HepG2 (cell line): ENCODE data around the gene WWTR1. TPM values are rescaled to one million over a fixed set of nuclear protein-coding genes. Genes with fewer than 3 reads are reported as not detected.
A peak's percentile ranks its signal among the peaks of the same experiment; 100 is the strongest.

ENCODE experiments used
- ATAC-seq: fragments of 200-7000 bp; cut with Tn5 transposase; 3 replicates; pipeline ENCODE4 v1.9.1; 2020; ENCODE audit warnings: mild to moderate bottlenecking, moderate library complexity
- BruUV-seq: library from RNA; stranded (reverse); fragments of 400-500 nt; replicated peaks from 2 replicates; lab custom pipeline; 2021; lab: Mats Ljungman, UMichigan
- CTCF ChIA-PET: fragments of 300-600 bp; formaldehyde crosslinking; extraction: SDS; loops from one replicate; lab custom pipeline; 2021; ENCODE audit warnings: low total read pairs, inconsistent platforms, low intra/inter-chr PET ratio; lab: Yijun Ruan, JAX
- POLR2A ChIA-PET: fragments of 350-600 bp; sonication (Branson Sonifier 250); formaldehyde crosslinking; loops from one replicate; lab custom pipeline; 2020; ENCODE audit warnings: antibody characterized with exemption, inconsistent platforms; lab: Yijun Ruan, JAX
- DNase-seq: peaks from one replicate; pipeline ENCODE4 v3.0.0-alpha.2; 2015; ENCODE audit warnings: low spot score
- FAIRE-seq: peaks from 3 replicates; lab custom pipeline; 2011; peaks lifted over from hg19 to GRCh38; lab: Jason Lieb, UNC
- H2AFZ ChIP-seq: one replicate; pipeline ENCODE4 v1.6.1; 2011; ENCODE audit warnings: low read length, inconsistent platforms
- H3K27ac ChIP-seq: fragments of 300-600 bp; 3 replicates; pipeline ENCODE4 v1.8.0; 2011; ENCODE audit warnings: mixed run types, mild to moderate bottlenecking, mixed read lengths, low read length, inconsistent platforms; ENCODE audit not compliant: insufficient read depth; ENCODE audit errors: extremely low read length
- H3K27me3 ChIP-seq, 2 experiments: fragments of 200-600 bp in 1 of 2; 2 replicates in 1 of 2; 3 replicates in 1 of 2; pipeline versions ENCODE4 v1.6.0 to v1.8.0; 2011; ENCODE audit warnings: low read length in 2 of 2, mild to moderate bottlenecking in 2 of 2, moderate library complexity in 2 of 2, inconsistent platforms in 1 of 2; ENCODE audit not compliant: insufficient read depth in 2 of 2, control insufficient read depth in 1 of 2
- H3K36me3 ChIP-seq, 2 experiments: fragments of 200-600 bp in 1 of 2; replicated peaks in 1 of 2; 2 replicates in 1 of 2; 3 replicates in 1 of 2; pipeline versions ENCODE4 v1.5.1 to v1.8.0; 2011; ENCODE audit warnings: low read length in 2 of 2, inconsistent platforms in 1 of 2; ENCODE audit not compliant: insufficient read depth in 2 of 2, control insufficient read depth in 1 of 2
- H3K4me1 ChIP-seq: 2 replicates; pipeline ENCODE4 v1.5.1; 2012; ENCODE audit warnings: low read length, inconsistent platforms; ENCODE audit not compliant: insufficient read depth
- H3K4me2 ChIP-seq: 2 replicates; pipeline ENCODE4 v1.6.0; 2011; ENCODE audit warnings: low read depth, low read length, inconsistent platforms
- H3K4me3 ChIP-seq, 3 experiments: fragments of 200-600 bp in 1 of 3; sonication (generic), shearing (Covaris generic) in 1 of 3; replicated peaks in 1 of 3; 2 replicates each; pipeline ENCODE4 v1.5.1; 2011 to 2016; ENCODE audit warnings: low read length in 3 of 3, inconsistent platforms in 2 of 3, low read depth in 2 of 3, mild to moderate bottlenecking in 2 of 3, control low read depth in 1 of 3, mixed read lengths in 1 of 3; ENCODE audit not compliant: insufficient read depth in 1 of 3
- H3K79me2 ChIP-seq: one replicate; pipeline ENCODE4 v1.6.1; 2011; ENCODE audit warnings: low read length, inconsistent platforms; ENCODE audit not compliant: insufficient read depth
- H3K9ac ChIP-seq: 2 replicates; pipeline ENCODE4 v1.6.0; 2011; ENCODE audit warnings: mild to moderate bottlenecking, low read depth, low read length, inconsistent platforms; ENCODE audit not compliant: insufficient read depth
- H3K9me3 ChIP-seq: 2 replicates; pipeline ENCODE4 v1.5.1; 2012; ENCODE audit warnings: mild to moderate bottlenecking, low read length
- H4K20me1 ChIP-seq: 2 replicates; pipeline ENCODE4 v1.6.0; 2011; ENCODE audit warnings: inconsistent platforms, mild to moderate bottlenecking, low read length, moderate library complexity; ENCODE audit not compliant: insufficient read depth
- RXRA ChIP-seq: sonication (generic); formaldehyde crosslinking; IDR thresholded peaks from 2 replicates; pipeline ENCODE4 v1.5.1; 2020; ENCODE audit warnings: missing genetic modification reagents
- ZBTB38 ChIP-seq: sonication (generic); formaldehyde crosslinking; IDR thresholded peaks from 2 replicates; pipeline ENCODE4 v1.5.1; 2020; ENCODE audit warnings: mild to moderate bottlenecking, missing genetic modification reagents
- WGBS: methylation state at CpG from one replicate; pipeline ENCODE4 v1.1.6; 2017; ENCODE audit warnings: low lambda C conversion rate; 5-methylcytosine and 5-hydroxymethylcytosine counted together
- in situ Hi-C: cut with HindIII; loops from 2 replicates; pipeline ENCODE4 v1.10.0; 2017; ENCODE audit warnings: low pct_unique_long_range_greater_than_20kb; ENCODE audit not compliant: extremely low pct_ligation_motif_present
- intact Hi-C: fragments of 100-400 bp; cut with micrococcal nuclease; formaldehyde crosslinking; loops from one replicate; pipeline ENCODE4 v1.10.0; 2022; ENCODE audit not compliant: unreplicated experiment
- polyA plus RNA-seq, 8 experiments: library from polyadenylated mRNA; depleted of rRNA in 3 of 8; stranded (reverse) in 7 of 8; unstranded in 1 of 8; fragments of >200 nt; fragmentation: Illumina TruSeq in 4 of 8; extraction: Trizol in 4 of 8; gene quantifications; 2 replicates each; pipeline versions ENCODE4 v1.2.1 to v1.2.3, GENCODE V29; 2011 to 2016; ENCODE audit warnings: low read depth in 4 of 8, missing spikeins in 1 of 8, mixed read lengths in 1 of 8; ENCODE audit not compliant: insufficient read depth in 1 of 8
- total RNA-seq, 5 experiments: library from RNA; depleted of rRNA; stranded (reverse); fragments of >200 nt; fragmentation: Illumina TruSeq; extraction: Trizol; gene quantifications; 2 replicates each; pipeline ENCODE4 v1.2.3, GENCODE V29; 2016; ENCODE audit warnings: low read depth in 1 of 5
- TF ChIP-seq, protein P1 (sequence below): sonication (generic); formaldehyde crosslinking; IDR thresholded peaks from 2 replicates; pipeline ENCODE4 v1.5.1; 2020; ENCODE audit warnings: mild to moderate bottlenecking, missing genetic modification reagents, moderate library complexity

The WWTR1 gene
- total and polyA plus RNA-seq, 2 of the 13 experiments (the other 11 are each of a cell fraction or from before 2014, with no cell fraction given) = 19.7 to 139 TPM

DNA sequence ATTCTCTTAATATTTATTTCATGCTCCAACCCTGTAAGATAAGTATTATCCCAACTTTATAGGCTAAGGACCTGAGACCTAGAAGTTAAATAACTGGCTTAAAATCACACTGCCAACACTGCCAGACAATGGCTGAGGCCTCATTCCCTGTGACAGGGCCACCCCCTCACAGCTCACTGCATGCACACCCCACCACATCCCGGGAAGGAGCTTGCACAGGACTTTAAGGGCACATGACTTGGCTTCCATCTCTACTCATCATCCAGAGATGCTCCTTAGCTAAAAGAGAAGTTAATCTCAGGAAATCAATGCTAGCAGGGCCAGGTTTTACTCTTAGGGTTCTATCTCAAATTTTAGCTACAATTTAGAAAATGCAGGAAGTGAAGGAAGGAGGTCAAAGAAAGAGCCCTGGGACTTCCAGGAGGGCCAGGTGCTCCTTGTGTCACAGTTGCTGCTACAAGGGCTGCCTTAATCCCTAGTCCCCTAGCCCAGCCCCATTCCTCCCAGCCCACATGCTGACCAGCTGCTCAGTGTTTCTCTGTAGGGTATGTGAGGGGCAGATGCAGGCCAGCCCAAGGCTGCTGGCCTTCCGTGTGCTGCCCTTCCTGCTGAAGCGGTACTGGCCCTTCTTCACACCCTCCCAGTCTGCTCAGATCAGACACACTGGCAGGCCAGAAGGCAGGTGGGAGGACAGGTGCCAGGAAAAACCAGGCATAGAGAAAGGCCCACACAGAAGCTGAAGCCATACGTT is 53.5 kb downstream of the WWTR1 start:
- peak; percentile 15; the same call in 1 of the 3 replicates for ATAC-seq
- peak; percentile 33; the same call in 1 of the 2 replicates for TF ChIP-seq ZBTB38 (CRISPR knock-in tag)
- TF ChIP-seq, protein P1, sequence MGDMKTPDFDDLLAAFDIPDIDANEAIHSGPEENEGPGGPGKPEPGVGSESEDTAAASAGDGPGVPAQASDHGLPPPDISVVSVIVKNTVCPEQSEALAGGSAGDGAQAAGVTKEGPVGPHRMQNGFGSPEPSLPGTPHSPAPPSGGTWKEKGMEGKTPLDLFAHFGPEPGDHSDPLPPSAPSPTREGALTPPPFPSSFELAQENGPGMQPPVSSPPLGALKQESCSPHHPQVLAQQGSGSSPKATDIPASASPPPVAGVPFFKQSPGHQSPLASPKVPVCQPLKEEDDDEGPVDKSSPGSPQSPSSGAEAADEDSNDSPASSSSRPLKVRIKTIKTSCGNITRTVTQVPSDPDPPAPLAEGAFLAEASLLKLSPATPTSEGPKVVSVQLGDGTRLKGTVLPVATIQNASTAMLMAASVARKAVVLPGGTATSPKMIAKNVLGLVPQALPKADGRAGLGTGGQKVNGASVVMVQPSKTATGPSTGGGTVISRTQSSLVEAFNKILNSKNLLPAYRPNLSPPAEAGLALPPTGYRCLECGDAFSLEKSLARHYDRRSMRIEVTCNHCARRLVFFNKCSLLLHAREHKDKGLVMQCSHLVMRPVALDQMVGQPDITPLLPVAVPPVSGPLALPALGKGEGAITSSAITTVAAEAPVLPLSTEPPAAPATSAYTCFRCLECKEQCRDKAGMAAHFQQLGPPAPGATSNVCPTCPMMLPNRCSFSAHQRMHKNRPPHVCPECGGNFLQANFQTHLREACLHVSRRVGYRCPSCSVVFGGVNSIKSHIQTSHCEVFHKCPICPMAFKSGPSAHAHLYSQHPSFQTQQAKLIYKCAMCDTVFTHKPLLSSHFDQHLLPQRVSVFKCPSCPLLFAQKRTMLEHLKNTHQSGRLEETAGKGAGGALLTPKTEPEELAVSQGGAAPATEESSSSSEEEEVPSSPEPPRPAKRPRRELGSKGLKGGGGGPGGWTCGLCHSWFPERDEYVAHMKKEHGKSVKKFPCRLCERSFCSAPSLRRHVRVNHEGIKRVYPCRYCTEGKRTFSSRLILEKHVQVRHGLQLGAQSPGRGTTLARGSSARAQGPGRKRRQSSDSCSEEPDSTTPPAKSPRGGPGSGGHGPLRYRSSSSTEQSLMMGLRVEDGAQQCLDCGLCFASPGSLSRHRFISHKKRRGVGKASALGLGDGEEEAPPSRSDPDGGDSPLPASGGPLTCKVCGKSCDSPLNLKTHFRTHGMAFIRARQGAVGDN = peak; percentile 75
- TF ChIP-seq RXRA (CRISPR knock-in tag) = no peak
- no peak for DNase-seq
- no peak for FAIRE-seq
- intact Hi-C loops = no loop called here
- in situ Hi-C loops = no loop called here
- Histone ChIP-seq H3K9me3 (no peaks in the 10 kb centered on the region), H3K9ac (no peak overlapping the region), H2AFZ (no peak overlapping the region), H3K27me3 (no peaks in the 10 kb centered on the region), H3K27ac (peak overlapping the region; percentile 34), H3K4me1 (peaks cover 99% of the 10 kb centered on the region), H4K20me1 (peaks cover 7% of the 10 kb centered on the region), H3K4me3 (no peak overlapping the region), H3K36me3 (peaks cover 9 to 27% of the 10 kb centered on the region in 2 experiments), H3K4me2 (no peak overlapping the region), H3K79me2 (peaks cover 94% of the 10 kb centered on the region)
- WGBS = 95% methylated on average over 2 of the region's 4 CpGs
- no TSS peak for BruUV-seq
- CTCF ChIA-PET = no interaction called here
- POLR2A ChIA-PET = interaction anchor here (2.0 kb wide), 1 partner anchor 54 kb away, joined by 7 read pairs; the partner anchor contains the start of gene WWTR1
